Stomach (tissue), 9 donors: ENCODE data around the gene ICAM2. TPM values are rescaled to one million over a fixed set of nuclear protein-coding genes. Genes with fewer than 3 reads are reported as not detected.
"Not testable (repeated sequence)": the region's sequence is repeated elsewhere in the genome, so short reads cannot be mapped to it uniquely, and the experiment has no call there.

Source experiments
- DNase-seq, 2 donors: peaks; one replicate each; pipeline versions ENCODE4 v3.0.0 to v3.0.0-alpha.2; 2013 to 2019
- H3K27ac ChIP-seq, 5 donors: fragments of 200-600 bp in 4 of 5; sonication (generic) in 4 of 5; one replicate each; pipeline ENCODE4 v1.5.1; 2013 to 2019; ENCODE audit warnings: mild to moderate bottlenecking in 1 of 5, moderate library complexity in 1 of 5
- H3K27me3 ChIP-seq, 3 donors: fragments of 200-600 bp; sonication (generic); one replicate each; pipeline ENCODE4 v1.5.1; 2017 to 2019; ENCODE audit warnings: mixed run types in 1 of 3
- H3K36me3 ChIP-seq, 4 donors: fragments of 200-600 bp; sonication (generic); 1 replicate in 3 of 4; 2 replicates in 1 of 4; pipeline ENCODE4 v1.5.1; 2016 to 2019
- H3K4me1 ChIP-seq, 4 donors: fragments of 200-600 bp; sonication (generic); one replicate each; pipeline ENCODE4 v1.5.1; 2016 to 2019
- H3K4me3 ChIP-seq, 4 donors: fragments of 200-600 bp; sonication (generic) in 3 of 4; one replicate each; pipeline ENCODE4 v1.5.1; 2016 to 2019; ENCODE audit warnings: mild to moderate bottlenecking in 1 of 4
- H3K9me3 ChIP-seq, 4 donors: fragments of 200-600 bp; sonication (generic); one replicate each; pipeline ENCODE4 v1.5.1; 2016 to 2019
- EP300 ChIP-seq: sonication (generic); formaldehyde crosslinking; IDR thresholded peaks from one replicate; pipeline ENCODE4 v1.6.1; 2017; ENCODE audit warnings: antibody characterized with exemption
- POLR2A ChIP-seq, 4 donors: fragments of 450-650 bp; IDR thresholded peaks; one replicate each; pipeline ENCODE4 v1.6.1; 2016; ENCODE audit warnings: antibody characterized with exemption in 4 of 4, control low read depth in 2 of 4, mild to moderate bottlenecking in 1 of 4, moderate library complexity in 1 of 4
- POLR2AphosphoS5 ChIP-seq, 3 donors: sonication (generic); formaldehyde crosslinking; IDR thresholded peaks; one replicate each; pipeline ENCODE4 v1.6.1; 2016; ENCODE audit warnings: antibody characterized with exemption in 3 of 3
- WGBS, 5 donors: extraction: QIAGEN DNeasy Blood & Tissue Kit in 3 of 5; methylation state at CpG; one replicate each; pipeline versions ENCODE4 v1.1.5 to v1.1.7; 2013 to 2018; 5-methylcytosine and 5-hydroxymethylcytosine counted together
- intact Hi-C: fragments of 100-400 bp; cut with DNase I; formaldehyde crosslinking; loops from one replicate; pipeline ENCODE4 v1.15.1; 2023; ENCODE audit warnings: low total_unique reads
- polyA plus RNA-seq, 3 donors: library from polyadenylated mRNA; stranded (reverse); fragments of 200-250 nt; gene quantifications; one replicate each; pipeline ENCODE4 v1.2.3, GENCODE V29; 2013
- total RNA-seq, 5 donors: library from RNA; depleted of rRNA; stranded (reverse); fragments of >200 nt; gene quantifications; one replicate each; pipeline versions ENCODE4 v1.1.0 to v1.2.3, GENCODE V29; 2014 to 2016
- TF ChIP-seq, protein P1 (sequence below), 7 experiments: fragments of 450-650 bp in 4 of 7; fragments of 200-600 bp in 3 of 7; sonication (generic) in 3 of 7; IDR thresholded peaks; one replicate each; pipeline ENCODE4 v1.5.1; 2016 to 2019; ENCODE audit warnings: antibody characterized with exemption in 7 of 7, control low read depth in 2 of 7, mild to moderate bottlenecking in 1 of 7
- donor health status: healthy with polysubstance abuse.
- donor health status: Bipolar disorder and iron deficiency.
- donor health status: healthy.

Gene ICAM2
- total and polyA plus RNA-seq, 8 donors: 4.7 to 25.3 (median 10.7) TPM; not detected in 2

DNA sequence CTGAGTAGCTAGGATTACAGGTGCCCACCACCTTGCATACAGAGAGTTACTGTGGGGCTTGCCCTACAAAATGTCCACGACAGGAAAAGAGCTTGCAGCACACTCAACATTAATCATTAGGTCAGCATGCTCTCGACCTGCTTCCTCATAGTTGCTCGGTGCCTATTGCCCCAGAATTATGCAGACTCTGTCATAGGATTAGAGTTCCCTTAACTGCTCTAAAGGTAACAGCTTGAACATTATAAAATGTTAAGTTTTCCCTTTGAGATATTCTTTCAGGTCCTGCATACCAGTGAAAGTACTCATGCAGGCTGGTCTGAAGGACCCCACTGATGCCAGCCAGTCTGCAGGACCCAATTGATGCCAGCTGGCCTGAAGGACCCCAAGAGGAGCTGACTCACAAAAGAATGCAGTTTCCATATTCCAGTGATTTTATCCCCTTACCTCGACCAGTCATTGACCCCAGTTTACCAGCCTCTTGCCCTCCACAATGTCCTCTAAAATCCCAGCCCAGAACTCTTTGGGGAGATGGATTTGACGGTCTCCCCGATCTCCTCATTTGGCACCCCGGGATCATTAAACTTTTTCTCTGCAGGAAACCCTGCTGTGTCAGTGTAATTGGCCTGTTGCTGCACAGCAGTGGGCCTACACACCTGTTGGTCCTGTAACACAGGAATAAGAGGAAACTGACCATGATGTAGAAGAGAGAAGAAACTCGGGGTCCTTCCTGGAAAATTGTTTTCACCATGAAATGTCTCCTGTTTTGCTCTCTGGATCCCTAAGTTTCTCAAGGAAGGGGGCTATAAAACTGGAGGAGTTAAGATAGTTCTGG is 10.6 kb downstream of the ICAM2 start:
- peak in 1 of 2 donors; percentile 60 for DNase-seq
- Histone ChIP-seq H3K27ac (peak overlapping the region in 1 of 5 donors; percentile 14), H3K27me3 (no peaks in the 10 kb centered on the region), H3K4me1 (peaks cover 0 to 40% (median 24%) of the 10 kb centered on the region in 4 donors), H3K36me3 (no peaks in the 10 kb centered on the region), H3K9me3 (peaks cover 0 to 3% (median 0%) of the 10 kb centered on the region in 4 donors), H3K4me3 (no peak overlapping the region)
- intact Hi-C loops: no loop called here
- WGBS, 5 donors: 62 to 70% (median 66%) methylated on average over 8 of the region's 8 CpGs
- TF ChIP-seq POLR2A (IDR thresholded peaks at IDR 0.05): no peak
- TF ChIP-seq POLR2AphosphoS5 (IDR thresholded peaks at IDR 0.05): no peak

DNA sequence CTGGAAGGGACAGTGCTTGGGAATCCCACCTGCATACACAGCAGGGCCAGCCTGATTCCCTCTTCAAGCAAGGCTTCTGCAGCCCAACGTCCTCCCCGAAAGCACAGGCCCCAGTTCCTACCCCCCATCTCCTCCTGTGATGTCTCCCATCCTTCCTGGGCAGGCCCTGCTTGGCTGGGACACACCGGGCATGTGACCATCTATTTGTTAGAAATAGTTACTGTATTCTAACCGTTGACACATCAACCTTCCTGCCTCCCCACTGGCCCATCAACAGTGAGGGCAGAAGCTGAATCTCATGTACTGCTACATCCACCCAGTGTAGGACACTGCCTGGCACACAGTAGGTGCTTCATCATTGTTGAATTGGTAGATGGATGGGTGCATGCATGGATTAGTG is 11.6 kb downstream of the ICAM2 start:
- intact Hi-C loops: no loop called here
- Histone ChIP-seq H3K27ac (peak overlapping the region in 1 of 5 donors; percentile 56), H3K9me3 (peaks cover 0 to 3% (median 0%) of the 10 kb centered on the region in 4 donors), H3K36me3 (peaks cover 0 to 5% (median 0%) of the 10 kb centered on the region in 4 donors), H3K4me1 (peaks cover 0 to 40% (median 23%) of the 10 kb centered on the region in 4 donors), H3K27me3 (no peaks in the 10 kb centered on the region), H3K4me3 (no peak overlapping the region)
- 61 to 83% (median 74%) methylated on average over 4 of the region's 4 CpGs for WGBS, 5 donors
- DNase-seq: no peak
- TF ChIP-seq, protein P1, sequence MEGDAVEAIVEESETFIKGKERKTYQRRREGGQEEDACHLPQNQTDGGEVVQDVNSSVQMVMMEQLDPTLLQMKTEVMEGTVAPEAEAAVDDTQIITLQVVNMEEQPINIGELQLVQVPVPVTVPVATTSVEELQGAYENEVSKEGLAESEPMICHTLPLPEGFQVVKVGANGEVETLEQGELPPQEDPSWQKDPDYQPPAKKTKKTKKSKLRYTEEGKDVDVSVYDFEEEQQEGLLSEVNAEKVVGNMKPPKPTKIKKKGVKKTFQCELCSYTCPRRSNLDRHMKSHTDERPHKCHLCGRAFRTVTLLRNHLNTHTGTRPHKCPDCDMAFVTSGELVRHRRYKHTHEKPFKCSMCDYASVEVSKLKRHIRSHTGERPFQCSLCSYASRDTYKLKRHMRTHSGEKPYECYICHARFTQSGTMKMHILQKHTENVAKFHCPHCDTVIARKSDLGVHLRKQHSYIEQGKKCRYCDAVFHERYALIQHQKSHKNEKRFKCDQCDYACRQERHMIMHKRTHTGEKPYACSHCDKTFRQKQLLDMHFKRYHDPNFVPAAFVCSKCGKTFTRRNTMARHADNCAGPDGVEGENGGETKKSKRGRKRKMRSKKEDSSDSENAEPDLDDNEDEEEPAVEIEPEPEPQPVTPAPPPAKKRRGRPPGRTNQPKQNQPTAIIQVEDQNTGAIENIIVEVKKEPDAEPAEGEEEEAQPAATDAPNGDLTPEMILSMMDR (IDR thresholded peaks at IDR 0.05): no peak
- TF ChIP-seq POLR2A (IDR thresholded peaks at IDR 0.05) (no peak), EP300 (no peak), POLR2AphosphoS5 (IDR thresholded peaks at IDR 0.05) (no peak)

DNA sequence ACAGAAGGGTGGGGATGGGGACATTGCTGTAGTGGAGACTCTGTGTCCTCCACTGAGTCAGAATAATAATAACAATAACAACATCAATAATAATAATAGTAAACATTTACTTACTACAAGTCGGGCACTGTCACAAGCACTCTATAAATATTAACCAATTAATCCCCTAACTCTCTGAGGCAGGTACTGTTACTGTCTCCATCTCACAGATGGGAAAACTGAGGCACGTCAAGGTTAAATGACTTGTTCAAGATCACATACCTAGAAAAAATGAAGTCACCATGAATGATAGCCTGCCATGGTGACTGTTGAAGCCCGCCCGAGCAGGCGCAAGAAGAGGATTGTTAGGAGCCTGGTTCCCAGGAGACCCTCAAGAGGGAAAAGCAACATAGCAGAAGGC is 12.1 kb downstream of the ICAM2 start:
- no peak for DNase-seq
- WGBS, 5 donors: 78 to 84% (median 79%) methylated on average over 5 of the region's 5 CpGs
- intact Hi-C loops: no loop called here
- peaks cover 0 to 40% (median 23%) of the 10 kb centered on the region in 4 donors for H3K4me1 ChIP-seq
- H3K36me3 ChIP-seq: peaks cover 0 to 7% (median 2%) of the 10 kb centered on the region in 4 donors
- H3K4me3 ChIP-seq: no peak overlapping the region
- peaks cover 0 to 3% (median 0%) of the 10 kb centered on the region in 4 donors for H3K9me3 ChIP-seq
- H3K27me3 ChIP-seq: no peaks in the 10 kb centered on the region
- TF ChIP-seq POLR2A (IDR thresholded peaks at IDR 0.05) (no peak), EP300 (no peak), POLR2AphosphoS5 (IDR thresholded peaks at IDR 0.05) (no peak)
- TF ChIP-seq, protein P1 (IDR thresholded peaks at IDR 0.05): no peak
- peak overlapping the region in 1 of 5 donors; percentile 56 for H3K27ac ChIP-seq

DNA sequence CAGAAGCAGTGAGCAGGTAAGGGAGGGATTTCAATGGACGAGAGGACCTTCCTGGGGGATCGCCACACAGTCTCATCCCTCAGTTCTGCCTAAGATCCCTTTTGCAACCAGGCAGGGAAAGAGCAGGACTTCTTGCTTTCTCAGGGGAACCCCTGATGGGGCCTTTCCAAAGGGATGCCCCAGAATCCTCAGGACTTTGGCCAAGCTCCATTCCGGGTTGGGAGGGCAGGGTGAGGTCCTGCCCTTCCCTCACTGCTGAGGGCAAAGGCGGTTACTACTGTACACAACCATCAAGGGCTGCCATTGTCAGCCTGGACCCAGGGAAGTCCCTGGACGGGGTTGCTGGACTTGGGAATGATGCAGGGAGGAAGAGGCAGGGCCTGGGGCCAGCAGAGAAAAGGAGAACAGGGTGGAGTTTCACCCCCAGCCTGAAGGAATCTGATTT is 12.6 kb downstream of the ICAM2 start:
- Histone ChIP-seq H3K4me1 (peaks cover 0 to 40% (median 23%) of the 10 kb centered on the region in 4 donors), H3K9me3 (peaks cover 0 to 3% (median 0%) of the 10 kb centered on the region in 4 donors), H3K4me3 (no peak overlapping the region), H3K27me3 (no peaks in the 10 kb centered on the region), H3K36me3 (peaks cover 0 to 12% (median 2%) of the 10 kb centered on the region in 4 donors), H3K27ac (peak overlapping the region in 4 of 5 donors; percentile 15 to 56 (median 34))
- DNase-seq: peak in 1 of 2 donors; percentile 68
- 50 to 58% (median 55%) methylated on average over 4 to 5 of the region's 5 CpGs for WGBS, 5 donors
- intact Hi-C loops: no loop called here
- no peak for TF ChIP-seq EP300
- no peak for TF ChIP-seq POLR2AphosphoS5 (IDR thresholded peaks at IDR 0.05)
- TF ChIP-seq, protein P1 (IDR thresholded peaks at IDR 0.05): no peak
- TF ChIP-seq POLR2A (IDR thresholded peaks at IDR 0.05): no peak

DNA sequence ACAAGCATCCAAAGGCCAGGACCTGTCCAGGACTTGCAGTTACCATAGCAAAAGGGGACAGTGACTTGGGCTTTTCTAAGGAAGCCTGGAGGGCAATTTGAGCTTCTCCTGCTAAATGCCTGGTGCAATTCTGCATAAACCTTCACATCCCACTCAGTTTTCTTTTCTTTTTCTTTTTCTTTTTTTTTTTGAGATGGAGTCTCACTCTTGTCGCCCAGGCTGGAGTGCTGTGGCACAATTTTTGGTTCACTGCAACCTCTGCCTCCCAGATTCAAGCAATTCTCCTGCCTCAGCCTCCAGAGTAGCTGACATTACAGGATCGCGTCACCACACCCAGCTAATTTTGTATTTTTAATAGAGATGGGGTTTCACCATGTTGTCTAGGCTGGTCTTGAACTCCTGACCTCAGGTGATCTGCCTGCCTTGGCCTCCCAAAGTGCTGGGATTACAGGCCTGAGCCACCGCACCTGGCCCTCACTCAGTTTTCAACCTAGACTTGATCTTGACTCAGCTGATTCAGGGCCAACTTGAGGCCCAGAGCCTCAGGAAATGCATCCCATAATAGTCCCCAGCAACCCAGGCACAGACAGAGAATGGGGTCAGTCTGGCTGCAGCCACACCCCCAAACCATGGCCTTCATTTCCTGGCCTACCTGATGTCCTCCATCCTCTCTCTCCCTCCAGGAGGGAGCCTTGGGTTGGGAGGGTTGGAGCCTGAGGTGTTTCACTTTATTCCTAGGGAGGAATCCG is 13.2 kb downstream of the ICAM2 start:
- H3K4me3 ChIP-seq, H3K27me3 ChIP-seq, H3K9me3 ChIP-seq, intact Hi-C loops: not testable (repeated sequence)
- Histone ChIP-seq H3K4me1 (peaks cover 0 to 40% (median 23%) of the 10 kb centered on the region in 4 donors), H3K27ac (peak overlapping the region in 3 of 5 donors; percentile 24 to 56 (median 44)), H3K36me3 (peaks cover 0 to 16% (median 4%) of the 10 kb centered on the region in 4 donors)
- 89 to 95% (median 92%) methylated on average over 5 of the region's 5 CpGs for WGBS, 5 donors
- peak in 1 of 2 donors; percentile 21 for DNase-seq
